ENCODE measurements around the gene TCOF1.

Gene TCOF1

DNA sequence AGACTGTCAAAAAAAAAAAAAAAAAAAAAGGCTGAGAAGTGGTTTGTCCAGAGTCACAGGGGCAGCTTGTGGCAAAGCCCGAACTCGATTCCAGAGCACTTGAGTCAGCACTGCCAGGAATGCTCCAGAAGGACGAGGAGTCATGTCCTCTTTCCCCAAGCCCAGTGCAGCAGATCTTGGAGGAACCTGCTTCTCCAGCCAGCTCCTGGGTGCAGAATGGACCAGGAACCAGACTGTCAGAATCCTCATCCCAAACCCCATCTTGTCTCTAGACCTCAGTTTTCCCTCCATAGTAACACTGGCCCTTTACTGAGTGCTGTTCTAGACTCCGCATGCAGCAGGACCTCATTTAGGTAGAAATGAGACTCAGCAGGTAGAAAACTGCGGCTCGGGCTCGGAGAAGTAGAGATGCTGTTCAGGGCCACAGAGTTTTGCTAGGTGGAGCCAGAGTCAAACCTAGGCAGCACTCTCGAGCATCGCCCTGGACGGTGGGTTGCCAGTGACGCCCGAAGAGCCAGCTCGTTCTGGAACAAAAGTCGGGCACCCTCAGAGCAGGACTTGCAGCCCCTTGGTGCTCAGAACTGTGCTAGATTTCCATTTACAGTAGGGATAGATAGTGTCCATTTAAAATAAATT, 39.8 kb downstream of the TCOF1 start:
- no peaks in the 10 kb centered on the region for H3K4me1 ChIP-seq (ENCODE audit: control insufficient read depth, insufficient read depth, low read length)
- no peak overlapping the region for H3K4me3 ChIP-seq (ENCODE audit: low read depth, low read length)
- H3K9ac ChIP-seq (ENCODE audit: low read depth, low read length), result no peak overlapping the region
- peaks cover 81% of the 10 kb centered on the region for H3K36me3 ChIP-seq (ENCODE audit: control insufficient read depth, insufficient read depth, low read length)
- no peaks in the 10 kb centered on the region for H3K27me3 ChIP-seq (ENCODE audit: control insufficient read depth, insufficient read depth, low read length)
- H3K9me3 ChIP-seq (ENCODE audit: control insufficient read depth, insufficient read depth, low read length), result no peaks in the 10 kb centered on the region

DNA sequence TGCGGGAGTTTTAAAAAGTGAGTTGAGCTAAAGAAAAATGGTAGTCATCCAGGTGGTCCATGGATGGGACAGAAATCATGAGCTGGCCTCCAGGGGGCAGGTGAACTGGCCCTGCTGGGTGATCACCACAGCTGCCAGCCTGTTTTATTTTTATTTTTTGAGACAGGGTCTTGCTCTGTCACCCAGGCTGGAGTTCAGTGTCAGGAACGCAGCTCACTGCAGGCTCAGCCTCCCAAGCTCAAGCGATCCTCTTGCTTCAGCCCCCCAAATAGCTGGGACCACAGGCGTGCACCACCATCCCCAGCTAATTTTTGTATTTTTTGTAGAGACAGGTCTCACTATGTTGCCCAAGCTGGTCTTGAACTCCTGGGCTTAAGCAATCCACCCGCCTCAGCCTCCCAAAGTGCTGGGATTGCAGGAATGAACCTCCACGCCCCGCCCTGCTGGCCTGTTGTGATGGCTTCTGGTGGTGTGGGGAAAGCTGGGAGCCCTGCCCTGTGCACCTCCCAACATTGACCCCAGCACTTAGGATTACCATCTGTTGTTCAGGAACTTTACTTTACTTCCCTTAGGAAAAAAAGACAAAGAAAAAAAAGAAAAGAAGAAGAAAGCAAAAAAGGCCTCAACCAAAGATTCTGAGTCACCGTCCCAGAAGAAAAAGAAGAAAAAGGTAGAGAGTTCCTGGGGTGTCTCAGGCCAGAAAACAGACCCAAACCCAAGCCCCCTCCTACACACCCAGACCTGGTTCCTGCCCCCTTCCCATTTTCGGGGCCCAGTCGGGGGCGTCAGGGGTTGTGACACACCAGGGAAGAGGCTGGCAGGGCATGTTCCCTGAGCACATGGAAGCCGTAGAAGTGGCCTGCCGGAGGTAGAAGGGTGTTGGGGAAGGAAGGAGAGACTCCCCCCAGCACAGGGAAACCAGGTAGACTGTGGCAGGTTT, 40.6 kb downstream of the TCOF1 start:
- H3K9me3 ChIP-seq (ENCODE audit: control insufficient read depth, insufficient read depth, low read length), result no peaks in the 10 kb centered on the region
- H3K9ac ChIP-seq (ENCODE audit: low read depth, low read length), result no peak overlapping the region
- H3K27me3 ChIP-seq (ENCODE audit: control insufficient read depth, insufficient read depth, low read length), result no peaks in the 10 kb centered on the region
- no peaks in the 10 kb centered on the region for H3K4me1 ChIP-seq (ENCODE audit: control insufficient read depth, insufficient read depth, low read length)
- no peak overlapping the region for H3K4me3 ChIP-seq (ENCODE audit: low read depth, low read length)
- H3K36me3 ChIP-seq (ENCODE audit: control insufficient read depth, insufficient read depth, low read length), result peaks cover 80% of the 10 kb centered on the region

DNA sequence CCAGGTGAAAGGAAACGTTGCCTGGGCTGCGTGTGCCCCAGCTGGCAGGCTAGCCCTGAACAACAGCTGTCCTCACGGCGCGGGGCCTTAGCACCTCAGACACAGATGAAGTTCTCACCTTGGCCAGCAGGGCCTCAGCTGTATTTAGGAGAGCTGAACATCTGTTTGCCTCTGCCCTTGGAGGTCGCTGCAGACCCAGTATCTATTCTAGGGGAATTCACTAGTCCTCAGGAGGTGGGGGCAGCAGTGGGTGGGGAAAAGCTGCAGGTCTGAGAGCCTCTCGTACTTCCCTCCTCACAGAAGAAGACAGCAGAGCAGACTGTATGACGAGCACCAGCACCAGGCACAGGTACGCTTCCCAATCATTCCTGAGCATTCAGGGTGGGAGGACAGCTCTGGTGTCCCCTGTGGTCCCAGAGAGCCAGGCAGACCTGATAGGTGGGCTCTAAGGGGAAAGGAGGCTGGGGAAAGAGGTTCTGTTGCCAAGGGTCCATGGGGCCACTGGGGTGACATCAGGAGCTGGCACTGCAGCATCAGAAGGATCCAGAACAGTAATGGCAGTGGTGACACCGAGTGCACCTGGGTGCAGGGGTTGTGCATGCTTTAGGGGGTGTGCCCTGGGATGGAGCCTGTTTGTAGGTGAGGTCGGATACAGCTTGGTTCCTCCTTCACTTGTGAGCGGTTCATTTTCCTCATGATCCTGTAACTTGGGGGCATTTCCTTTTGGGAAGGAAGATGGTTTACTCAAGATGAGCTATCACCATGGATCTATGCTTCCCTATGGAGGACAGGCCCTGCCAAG, 41.4 kb downstream of the TCOF1 start:
- Histone ChIP-seq H3K4me1 (ENCODE audit: control insufficient read depth, insufficient read depth, low read length) (no peaks in the 10 kb centered on the region), H3K9ac (ENCODE audit: low read depth, low read length) (no peak overlapping the region), H3K27me3 (ENCODE audit: control insufficient read depth, insufficient read depth, low read length) (no peaks in the 10 kb centered on the region), H3K4me3 (ENCODE audit: low read depth, low read length) (no peak overlapping the region), H3K9me3 (ENCODE audit: control insufficient read depth, insufficient read depth, low read length) (no peaks in the 10 kb centered on the region), H3K36me3 (ENCODE audit: control insufficient read depth, insufficient read depth, low read length) (peaks cover 71% of the 10 kb centered on the region)

DNA sequence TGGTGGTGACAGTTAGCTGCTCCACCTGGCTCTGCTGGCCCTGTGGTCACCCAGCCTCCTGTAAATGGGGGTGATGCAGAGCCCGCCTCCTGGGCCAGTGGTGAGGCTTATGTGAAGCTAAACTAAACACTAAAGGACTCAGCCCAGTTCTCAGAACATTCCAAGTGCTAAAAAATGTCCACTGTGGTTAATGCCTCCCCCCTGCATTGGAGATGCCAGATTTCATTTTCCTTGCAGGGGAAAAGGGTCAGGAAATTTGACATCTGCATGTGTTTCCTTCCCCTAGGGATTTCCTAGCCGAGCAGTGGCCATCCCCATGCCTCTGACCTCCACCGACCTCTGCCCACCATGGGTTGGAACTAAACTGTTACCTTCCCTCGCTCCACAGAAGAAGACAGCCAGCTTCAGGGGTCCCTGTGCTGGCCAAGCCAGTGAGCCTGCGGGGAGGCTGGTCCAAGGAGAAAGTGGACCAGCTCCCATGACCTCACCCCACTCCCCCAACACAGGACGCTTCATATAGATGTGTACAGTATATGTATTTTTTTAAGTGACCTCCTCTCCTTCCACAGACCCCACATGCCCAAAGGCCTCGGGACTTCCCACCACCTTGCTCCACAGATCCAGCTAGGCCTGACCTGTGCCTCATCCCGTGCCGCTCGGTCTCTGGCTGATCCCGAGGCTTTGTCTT, 42.2 kb downstream of the TCOF1 start:
- H3K27me3 ChIP-seq (ENCODE audit: control insufficient read depth, insufficient read depth, low read length), result no peaks in the 10 kb centered on the region
- H3K4me1 ChIP-seq (ENCODE audit: control insufficient read depth, insufficient read depth, low read length), result no peaks in the 10 kb centered on the region
- no peak overlapping the region for H3K9ac ChIP-seq (ENCODE audit: low read depth, low read length)
- H3K36me3 ChIP-seq (ENCODE audit: control insufficient read depth, insufficient read depth, low read length), result peaks cover 64% of the 10 kb centered on the region
- no peak overlapping the region for H3K4me3 ChIP-seq (ENCODE audit: low read depth, low read length)
- no peaks in the 10 kb centered on the region for H3K9me3 ChIP-seq (ENCODE audit: control insufficient read depth, insufficient read depth, low read length)

DNA sequence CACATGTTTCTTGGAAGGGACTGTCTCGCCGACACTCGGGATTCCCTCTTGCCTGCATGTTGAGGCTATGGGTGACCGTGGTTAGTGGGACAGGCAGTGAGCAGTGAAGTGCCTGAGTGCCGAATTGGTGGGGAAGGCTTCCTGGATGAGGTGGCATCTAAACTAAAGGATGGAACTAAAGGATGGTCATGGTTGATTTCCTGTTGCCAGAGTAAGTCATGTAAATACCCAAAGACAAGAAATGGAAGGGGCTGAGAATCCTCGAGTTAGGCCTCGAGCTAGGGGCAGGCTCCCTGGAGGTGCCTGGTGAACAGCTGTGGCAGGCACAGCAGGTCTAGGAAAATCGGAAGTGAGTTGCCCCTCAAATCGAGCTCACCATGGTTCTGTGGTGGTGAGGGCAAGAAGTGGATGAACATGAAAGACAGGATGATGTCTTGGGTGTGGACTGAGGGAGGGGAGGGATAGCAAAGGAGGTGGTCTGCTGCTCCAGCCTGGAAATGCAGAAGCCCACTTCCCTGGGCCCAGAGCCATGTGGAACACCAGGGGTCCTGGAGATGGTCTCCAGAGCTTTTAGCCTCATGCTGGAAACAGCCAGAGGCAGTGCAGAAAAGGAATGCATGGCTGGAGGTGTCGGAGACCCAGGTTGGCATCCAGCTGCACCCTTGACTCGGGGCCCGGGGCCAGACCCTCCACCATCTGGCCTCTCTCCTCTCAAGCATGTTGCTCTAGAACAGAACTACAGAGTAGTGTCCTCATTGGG, 43.0 kb downstream of the TCOF1 start:
- Histone ChIP-seq H3K4me1 (ENCODE audit: control insufficient read depth, insufficient read depth, low read length) (no peaks in the 10 kb centered on the region), H3K27me3 (ENCODE audit: control insufficient read depth, insufficient read depth, low read length) (no peaks in the 10 kb centered on the region), H3K9me3 (ENCODE audit: control insufficient read depth, insufficient read depth, low read length) (no peaks in the 10 kb centered on the region), H3K4me3 (ENCODE audit: low read depth, low read length) (no peak overlapping the region), H3K9ac (ENCODE audit: low read depth, low read length) (no peak overlapping the region), H3K36me3 (ENCODE audit: control insufficient read depth, insufficient read depth, low read length) (peaks cover 56% of the 10 kb centered on the region)

DNA sequence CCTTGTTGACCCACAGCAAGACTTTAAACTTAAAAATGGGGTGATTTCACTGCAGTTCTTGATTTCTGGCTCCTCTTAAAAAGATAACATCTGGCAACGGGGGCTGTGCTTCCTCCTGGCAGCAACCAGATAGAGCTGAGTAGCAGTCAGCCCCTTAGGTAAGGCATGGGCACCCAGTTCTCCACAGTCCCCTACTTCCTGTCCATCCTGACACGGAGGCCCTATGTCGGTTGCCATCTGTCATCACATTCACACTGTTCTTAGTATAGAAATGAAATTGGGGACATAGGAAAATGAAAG, 43.5 kb downstream of the TCOF1 start:
- Histone ChIP-seq H3K9me3 (ENCODE audit: control insufficient read depth, insufficient read depth, low read length) (no peaks in the 10 kb centered on the region), H3K9ac (ENCODE audit: low read depth, low read length) (no peak overlapping the region), H3K4me3 (ENCODE audit: low read depth, low read length) (no peak overlapping the region), H3K4me1 (ENCODE audit: control insufficient read depth, insufficient read depth, low read length) (no peaks in the 10 kb centered on the region), H3K27me3 (ENCODE audit: control insufficient read depth, insufficient read depth, low read length) (no peaks in the 10 kb centered on the region), H3K36me3 (ENCODE audit: control insufficient read depth, insufficient read depth, low read length) (peaks cover 53% of the 10 kb centered on the region)

DNA sequence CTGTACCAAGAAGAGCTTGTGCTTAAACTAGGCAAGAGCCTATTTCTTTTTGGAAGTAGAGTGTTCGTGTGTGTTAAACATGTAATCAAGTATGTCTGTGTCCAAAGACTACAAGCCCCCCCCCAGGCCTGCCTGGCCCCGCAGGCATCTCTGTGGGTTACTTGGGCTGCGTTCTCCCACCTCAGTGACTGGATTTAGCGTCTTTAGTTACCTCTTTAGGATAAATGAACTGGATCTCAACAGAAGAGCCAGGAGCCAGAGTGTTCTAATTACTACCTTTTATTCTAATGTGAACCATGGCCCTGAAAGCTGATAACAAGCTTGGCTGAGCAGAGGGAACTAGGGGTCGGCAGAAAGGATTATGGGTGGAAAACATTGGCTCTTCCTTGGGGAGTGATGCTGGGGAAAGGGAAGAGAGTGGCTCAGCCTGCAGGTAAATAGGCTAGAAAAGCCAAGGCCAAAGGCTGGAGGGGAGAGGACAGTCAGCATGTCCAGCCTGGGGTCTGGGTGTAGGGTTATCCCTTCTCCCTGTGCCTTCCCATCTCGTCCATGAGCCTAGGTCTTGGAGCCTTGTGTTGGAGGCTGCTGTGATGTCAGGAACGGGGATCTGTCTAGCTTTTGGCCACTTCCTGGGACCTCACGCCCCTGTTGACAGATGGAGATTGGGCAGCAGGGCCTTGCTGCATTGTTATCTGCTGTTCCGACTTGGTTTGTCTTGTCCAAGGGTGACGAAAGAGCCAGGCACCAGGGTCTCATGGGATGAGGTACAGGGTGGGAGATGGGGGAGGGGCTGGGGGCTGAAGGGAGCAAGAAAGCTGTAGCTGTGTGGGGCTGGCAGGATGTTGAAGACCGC, 44.1 kb downstream of the TCOF1 start:
- Histone ChIP-seq H3K9me3 (ENCODE audit: control insufficient read depth, insufficient read depth, low read length) (no peaks in the 10 kb centered on the region), H3K4me3 (ENCODE audit: low read depth, low read length) (no peak overlapping the region), H3K36me3 (ENCODE audit: control insufficient read depth, insufficient read depth, low read length) (peaks cover 48% of the 10 kb centered on the region), H3K27me3 (ENCODE audit: control insufficient read depth, insufficient read depth, low read length) (no peaks in the 10 kb centered on the region), H3K4me1 (ENCODE audit: control insufficient read depth, insufficient read depth, low read length) (no peaks in the 10 kb centered on the region), H3K9ac (ENCODE audit: low read depth, low read length) (no peak overlapping the region)

DNA sequence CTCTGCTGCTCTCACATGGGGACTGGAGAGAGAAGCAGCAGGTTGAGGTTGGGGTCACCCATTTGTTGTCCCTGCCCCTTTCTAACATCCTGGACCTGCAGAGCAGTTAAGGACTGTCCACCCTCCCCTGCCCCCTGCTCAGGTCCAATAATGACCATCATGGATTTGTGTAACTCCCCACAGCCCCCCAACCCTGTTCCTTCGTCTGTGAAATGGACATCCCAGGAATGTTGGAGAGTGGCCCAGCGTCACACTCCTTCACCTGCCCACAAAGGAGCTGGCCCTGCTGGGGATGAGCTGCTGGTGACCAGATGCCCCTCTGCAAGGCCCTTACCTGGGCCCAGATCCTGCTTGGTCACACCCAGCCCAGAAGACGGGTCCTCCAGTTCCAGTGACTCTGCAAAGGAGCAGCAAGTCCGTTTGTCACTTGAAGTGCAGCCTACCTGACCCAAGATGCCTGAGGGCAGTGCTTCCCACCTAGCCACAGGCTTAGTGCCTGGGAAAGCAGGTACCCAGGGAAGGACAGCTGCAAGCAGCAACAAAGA, 44.8 kb downstream of the TCOF1 start:
- Histone ChIP-seq H3K27me3 (ENCODE audit: control insufficient read depth, insufficient read depth, low read length) (no peaks in the 10 kb centered on the region), H3K9ac (ENCODE audit: low read depth, low read length) (no peak overlapping the region), H3K36me3 (ENCODE audit: control insufficient read depth, insufficient read depth, low read length) (peaks cover 45% of the 10 kb centered on the region), H3K9me3 (ENCODE audit: control insufficient read depth, insufficient read depth, low read length) (no peaks in the 10 kb centered on the region), H3K4me1 (ENCODE audit: control insufficient read depth, insufficient read depth, low read length) (no peaks in the 10 kb centered on the region), H3K4me3 (ENCODE audit: low read depth, low read length) (no peak overlapping the region)

DNA sequence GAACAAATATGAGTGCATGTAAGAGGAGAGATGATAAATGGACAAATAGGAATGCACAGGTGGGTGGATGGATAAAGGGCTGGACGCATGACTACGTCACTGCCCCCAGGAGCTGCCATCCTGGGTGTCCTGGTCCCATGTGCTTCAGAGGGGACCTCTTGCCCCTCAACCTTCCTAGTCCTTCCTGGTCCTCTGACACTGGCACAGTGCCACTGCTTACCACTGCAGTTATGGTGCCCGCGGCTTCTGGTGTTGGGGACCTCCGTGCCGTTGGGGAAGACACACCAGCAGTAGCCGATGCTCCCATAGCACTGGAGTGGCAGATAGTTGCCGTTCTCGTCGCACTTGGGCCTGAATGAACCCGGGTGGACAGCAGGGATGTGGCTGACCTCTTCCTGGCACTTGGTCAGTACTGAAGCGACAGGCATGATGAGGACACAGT, 45.4 kb downstream of the TCOF1 start:
- peaks cover 41% of the 10 kb centered on the region for H3K36me3 ChIP-seq (ENCODE audit: control insufficient read depth, insufficient read depth, low read length)
- H3K4me1 ChIP-seq (ENCODE audit: control insufficient read depth, insufficient read depth, low read length), result no peaks in the 10 kb centered on the region
- no peak overlapping the region for H3K4me3 ChIP-seq (ENCODE audit: low read depth, low read length)
- H3K27me3 ChIP-seq (ENCODE audit: control insufficient read depth, insufficient read depth, low read length), result no peaks in the 10 kb centered on the region
- no peak overlapping the region for H3K9ac ChIP-seq (ENCODE audit: low read depth, low read length)
- no peaks in the 10 kb centered on the region for H3K9me3 ChIP-seq (ENCODE audit: control insufficient read depth, insufficient read depth, low read length)

DNA sequence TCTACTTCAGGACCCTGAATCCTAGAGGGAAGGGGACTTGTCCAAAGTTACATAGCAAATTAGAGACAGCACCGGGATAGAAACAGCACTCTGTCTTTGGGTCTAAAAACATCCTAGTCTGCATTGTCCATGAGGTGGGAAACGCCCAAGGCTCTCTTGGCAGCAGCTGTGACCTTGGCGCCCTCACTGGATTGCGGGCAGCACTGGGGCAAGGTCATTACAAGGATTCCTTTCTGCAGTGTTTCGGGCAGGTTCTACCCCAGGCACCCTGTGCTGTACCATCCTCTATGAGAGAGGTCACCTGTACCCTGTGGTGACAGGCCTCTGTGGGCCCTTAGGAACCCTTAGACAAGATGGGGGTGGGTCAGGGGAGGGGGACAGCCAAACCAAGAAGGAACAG, 46.6 kb downstream of the TCOF1 start:
- H3K27me3 ChIP-seq (ENCODE audit: control insufficient read depth, insufficient read depth, low read length), result no peaks in the 10 kb centered on the region
- H3K9me3 ChIP-seq (ENCODE audit: control insufficient read depth, insufficient read depth, low read length), result no peaks in the 10 kb centered on the region
- no peak overlapping the region for H3K9ac ChIP-seq (ENCODE audit: low read depth, low read length)
- H3K4me3 ChIP-seq (ENCODE audit: low read depth, low read length), result no peak overlapping the region
- H3K4me1 ChIP-seq (ENCODE audit: control insufficient read depth, insufficient read depth, low read length), result peaks cover 5% of the 10 kb centered on the region
- peaks cover 32% of the 10 kb centered on the region for H3K36me3 ChIP-seq (ENCODE audit: control insufficient read depth, insufficient read depth, low read length)

All from iPS-15b (cell line).